Heart left ventricle (tissue), 16 donors: Measurements from ENCODE around the gene PLCH1. TPM values are rescaled to one million over a fixed set of nuclear protein-coding genes. Genes with fewer than 3 reads are reported as not detected.

Experiments used
- ATAC-seq, 4 donors: fragments of 200-7000 bp; cut with Tn5 transposase; one replicate each; pipeline ENCODE4 v1.9.1; 2020 to 2022; ENCODE audit warnings: moderate library complexity in 4 of 4, mild to moderate bottlenecking in 3 of 4, moderate number of reproducible peaks in 1 of 4
- DNase-seq, 5 donors: peaks; one replicate each; pipeline ENCODE4 v3.0.0-alpha.2; 2020
- H3K27ac ChIP-seq, 12 donors: fragments of 200-600 bp; sonication (generic) in 4 of 12; one replicate each; pipeline versions ENCODE4 v1.5.0 to v1.8.0; 2016 to 2022; ENCODE audit warnings: mild to moderate bottlenecking in 2 of 12
- H3K27me3 ChIP-seq, 9 donors: fragments of 200-600 bp; sonication (generic) in 2 of 9; one replicate each; pipeline versions ENCODE4 v1.5.1 to v1.8.0; 2016 to 2022; ENCODE audit warnings: mild to moderate bottlenecking in 3 of 9
- H3K36me3 ChIP-seq, 9 donors: fragments of 200-600 bp; sonication (generic) in 2 of 9; one replicate each; pipeline versions ENCODE4 v1.5.0 to v1.8.0; 2018 to 2022; ENCODE audit warnings: mild to moderate bottlenecking in 2 of 9
- H3K4me1 ChIP-seq, 12 donors: fragments of 200-600 bp; sonication (generic) in 4 of 12; one replicate each; pipeline versions ENCODE4 v1.5.0 to v1.8.0; 2016 to 2022; ENCODE audit warnings: mild to moderate bottlenecking in 3 of 12
- H3K4me3 ChIP-seq, 12 donors: fragments of 200-600 bp; sonication (generic) in 4 of 12; one replicate each; pipeline versions ENCODE4 v1.5.0 to v1.8.0; 2017 to 2022; ENCODE audit warnings: mild to moderate bottlenecking in 9 of 12, moderate library complexity in 4 of 12
- H3K9me3 ChIP-seq, 12 donors: fragments of 200-600 bp; sonication (generic) in 4 of 12; one replicate each; pipeline versions ENCODE4 v1.5.0 to v1.8.0; 2016 to 2022; ENCODE audit warnings: mild to moderate bottlenecking in 1 of 12
- POLR2A ChIP-seq, 2 donors: fragments of 450-650 bp; IDR thresholded peaks; one replicate each; pipeline ENCODE4 v1.6.1; 2017; ENCODE audit warnings: antibody characterized with exemption in 2 of 2, mild to moderate bottlenecking in 2 of 2, moderate library complexity in 2 of 2
- WGBS, 4 donors: extraction: QIAGEN DNeasy Blood & Tissue Kit in 2 of 4; methylation state at CpG; one replicate each; pipeline versions ENCODE4 v1.1.5 to v1.1.7; 2013 to 2018; 5-methylcytosine and 5-hydroxymethylcytosine counted together
- intact Hi-C, 10 donors: fragments of 100-400 bp; cut with DNase I; formaldehyde crosslinking; loops; one replicate each; pipeline versions ENCODE4 v1.11.1 to v1.14.2; 2022
- polyA plus RNA-seq, 2 donors: library from polyadenylated mRNA; stranded (reverse); fragments of 200-250 nt; gene quantifications; one replicate each; pipeline ENCODE4 v1.2.3, GENCODE V29; 2013
- total RNA-seq, 9 donors: library from RNA; depleted of rRNA in 2 of 9; stranded (reverse); fragments of >200 nt in 2 of 9; fragmentation: NEBNext Ultra II Directional in 3 of 9; extraction: Animal tissue kit (Norgen Biotek cat#: 25700) in 3 of 9; gene quantifications; one replicate each; pipeline versions ENCODE4 v1.1.0 to v1.2.4, GENCODE V29; 2016 to 2023
- TF ChIP-seq, protein P1 (sequence below), 12 donors: fragments of 200-600 bp; sonication (generic) in 4 of 12; IDR thresholded peaks; one replicate each; pipeline versions ENCODE4 v1.5.0 to v1.8.0; 2018 to 2022; ENCODE audit warnings: antibody characterized with exemption in 12 of 12, mild to moderate bottlenecking in 5 of 12
- donor health status: ischemic (EF 13 %, LVEDD 7.1; RV severe dilation, severe dysfunction).
- donor health status: healthy with polysubstance abuse.
- donor health status: DM: no; HTN: yes; CAD: no.
- donor health status: DM: no; HTN: no; CAD: no.
- donor health status: ischemic (EF 25% LVEDD 6.9; RV normal size, moderate dysfunction).
- donor health status: ischemic (EF 25% LVEDD 5.7; RV mildly dilated, moderate dysfunction).
- donor health status: healthy.
- donor health status: DM: yes; HTN: yes; CAD: no.
- donor health status: ischemic (EF 35%, LVEDD 5.7; RV mildly dilated, moderate dysfunction).
- donor health status: nonischemic (EF 11% LVEDD 7.7; RV severe dilation, severe dysfunction).
- donor health status: DM: yes; HTN: yes; CAD: no.
- donor health status: PGD.
- donor health status: ischemic (EF 29% LVEDD 5.4; RV normal size, mild dysfunction).
- donor health status: nonischemic (EF 23%, LVEDD 6.1; RV moderate dilation, normal function).

Gene PLCH1
- total and polyA plus RNA-seq, 11 donors = 0.07 to 2.7 (median 0.23) TPM

DNA sequence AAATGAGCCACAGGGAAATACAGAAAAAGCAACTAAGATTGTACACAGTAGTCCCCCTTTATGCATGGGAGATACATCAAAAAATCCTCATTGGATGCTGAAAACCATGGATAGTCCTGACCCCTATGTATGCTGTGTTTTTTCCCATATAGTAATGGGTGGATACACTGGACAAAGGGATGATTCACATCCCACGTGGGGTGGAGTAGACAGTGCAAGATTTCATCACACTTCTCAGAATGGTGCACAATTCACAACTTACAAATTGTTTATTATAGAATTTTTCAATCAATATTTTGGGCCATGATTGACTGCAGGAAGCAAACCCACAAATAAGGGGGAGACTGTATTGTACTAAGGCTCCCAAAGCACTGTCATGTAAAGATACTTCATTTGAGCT is 227.0 kb downstream of the PLCH1 start:
- ATAC-seq = no peak
- 65 to 88% (median 75%) methylated on average over 1 of the region's 1 CpG for WGBS, 4 donors
- Histone ChIP-seq H3K27ac (no peak overlapping the region), H3K4me3 (no peak overlapping the region), H3K36me3 (no peaks in the 10 kb centered on the region), H3K27me3 (no peaks in the 10 kb centered on the region), H3K4me1 (no peaks in the 10 kb centered on the region), H3K9me3 (no peaks in the 10 kb centered on the region)
- TF ChIP-seq, protein P1, sequence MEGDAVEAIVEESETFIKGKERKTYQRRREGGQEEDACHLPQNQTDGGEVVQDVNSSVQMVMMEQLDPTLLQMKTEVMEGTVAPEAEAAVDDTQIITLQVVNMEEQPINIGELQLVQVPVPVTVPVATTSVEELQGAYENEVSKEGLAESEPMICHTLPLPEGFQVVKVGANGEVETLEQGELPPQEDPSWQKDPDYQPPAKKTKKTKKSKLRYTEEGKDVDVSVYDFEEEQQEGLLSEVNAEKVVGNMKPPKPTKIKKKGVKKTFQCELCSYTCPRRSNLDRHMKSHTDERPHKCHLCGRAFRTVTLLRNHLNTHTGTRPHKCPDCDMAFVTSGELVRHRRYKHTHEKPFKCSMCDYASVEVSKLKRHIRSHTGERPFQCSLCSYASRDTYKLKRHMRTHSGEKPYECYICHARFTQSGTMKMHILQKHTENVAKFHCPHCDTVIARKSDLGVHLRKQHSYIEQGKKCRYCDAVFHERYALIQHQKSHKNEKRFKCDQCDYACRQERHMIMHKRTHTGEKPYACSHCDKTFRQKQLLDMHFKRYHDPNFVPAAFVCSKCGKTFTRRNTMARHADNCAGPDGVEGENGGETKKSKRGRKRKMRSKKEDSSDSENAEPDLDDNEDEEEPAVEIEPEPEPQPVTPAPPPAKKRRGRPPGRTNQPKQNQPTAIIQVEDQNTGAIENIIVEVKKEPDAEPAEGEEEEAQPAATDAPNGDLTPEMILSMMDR (IDR thresholded peaks at IDR 0.05) = no peak
- TF ChIP-seq POLR2A (IDR thresholded peaks at IDR 0.05) = no peak
- intact Hi-C loops = no loop called here
- DNase-seq = no peak

DNA sequence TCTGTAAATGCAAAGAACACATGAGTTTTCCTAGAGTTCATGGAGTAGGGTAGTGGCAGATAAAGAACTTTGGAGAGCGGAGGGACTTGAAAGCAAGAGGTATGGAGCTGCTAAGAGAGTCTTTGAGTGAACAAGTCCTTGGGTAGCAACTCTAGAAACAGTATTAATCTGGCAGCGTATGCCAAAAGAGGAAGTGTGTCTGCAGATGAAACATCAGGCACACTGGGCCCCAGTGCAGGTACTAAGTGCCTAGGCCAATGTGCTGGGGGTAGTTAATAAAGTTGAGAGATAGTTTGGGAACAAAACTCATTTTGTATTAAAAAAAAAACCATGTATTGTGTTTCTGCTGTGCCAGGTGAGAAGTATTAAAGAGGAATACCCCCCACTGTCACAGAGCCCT is 228.4 kb downstream of the PLCH1 start:
- no peak overlapping the region for H3K4me3 ChIP-seq
- intact Hi-C loops = no loop called here
- no peak for TF ChIP-seq POLR2A (IDR thresholded peaks at IDR 0.05)
- TF ChIP-seq, protein P1 (IDR thresholded peaks at IDR 0.05) = no peak
- DNase-seq (no peak), ATAC-seq (no peak)
- no peaks in the 10 kb centered on the region for H3K4me1 ChIP-seq
- no peaks in the 10 kb centered on the region for H3K27me3 ChIP-seq
- 78 to 84% (median 82%) methylated on average over 2 of the region's 2 CpGs for WGBS, 4 donors
- H3K9me3 ChIP-seq = no peaks in the 10 kb centered on the region
- H3K27ac ChIP-seq = no peak overlapping the region
- H3K36me3 ChIP-seq = no peaks in the 10 kb centered on the region

DNA sequence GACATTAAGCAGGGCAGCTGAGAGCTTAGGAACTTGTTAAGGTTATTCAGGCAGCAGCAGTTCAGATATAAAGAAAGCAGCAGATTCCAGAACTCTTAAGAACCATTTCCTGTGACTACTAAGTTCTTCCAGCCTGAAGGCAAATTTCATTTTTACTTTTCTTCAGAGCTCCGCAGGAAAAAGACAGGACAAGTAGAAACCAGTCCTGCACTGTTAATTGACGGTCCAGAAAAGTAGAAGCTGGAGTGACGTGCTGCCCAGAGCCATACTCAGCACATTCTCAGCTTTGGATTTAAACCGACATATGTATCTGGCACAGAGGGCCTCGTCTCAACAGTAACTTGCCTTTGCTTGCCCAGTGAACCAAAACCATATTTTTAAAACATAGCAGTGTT is 232.0 kb downstream of the PLCH1 start:
- Histone ChIP-seq H3K9me3 (no peaks in the 10 kb centered on the region), H3K4me3 (no peak overlapping the region), H3K27me3 (no peaks in the 10 kb centered on the region), H3K27ac (no peak overlapping the region), H3K4me1 (no peaks in the 10 kb centered on the region), H3K36me3 (no peaks in the 10 kb centered on the region)
- WGBS, 4 donors = 68 to 72% (median 69%) methylated on average over 5 of the region's 5 CpGs
- TF ChIP-seq, protein P1 (IDR thresholded peaks at IDR 0.05) = no peak
- no peak for TF ChIP-seq POLR2A (IDR thresholded peaks at IDR 0.05)
- intact Hi-C loops = no loop called here
- ATAC-seq (no peak), DNase-seq (no peak)

DNA sequence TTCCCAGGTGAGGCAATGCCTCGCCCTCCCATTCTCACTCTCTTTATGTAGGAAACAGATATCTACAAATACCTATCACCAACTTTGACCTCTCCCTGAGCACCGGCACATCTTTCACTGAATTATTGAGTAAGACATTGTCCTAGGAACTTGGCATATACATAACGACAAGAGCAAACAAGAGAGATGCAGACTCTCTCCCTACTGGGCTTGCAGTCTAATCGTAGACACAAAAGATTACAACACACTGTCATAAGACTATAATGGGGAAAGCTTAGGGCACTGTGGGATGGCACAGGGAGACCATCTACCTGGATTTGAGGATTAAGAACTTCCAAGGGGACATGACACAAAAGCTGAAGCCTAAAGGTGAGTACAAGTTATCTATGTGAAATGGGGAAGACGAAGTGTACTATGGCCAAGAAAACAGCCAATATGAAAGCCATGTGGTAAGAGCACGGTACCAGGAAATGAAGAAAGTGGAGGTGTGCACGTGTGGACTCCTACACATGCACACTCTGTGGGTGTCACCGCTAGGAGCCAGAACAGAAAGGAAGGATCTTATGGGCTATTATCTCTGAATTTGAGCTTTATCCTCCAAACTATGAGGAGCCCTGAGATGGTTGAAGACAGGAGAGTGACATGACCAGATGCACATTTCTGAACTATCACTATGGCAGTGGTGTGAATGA is 232.6 kb downstream of the PLCH1 start:
- H3K4me3 ChIP-seq = no peak overlapping the region
- no peaks in the 10 kb centered on the region for H3K36me3 ChIP-seq
- H3K27ac ChIP-seq = no peak overlapping the region
- no peaks in the 10 kb centered on the region for H3K9me3 ChIP-seq
- 72 to 76% (median 72%) methylated on average over 8 of the region's 8 CpGs for WGBS, 4 donors
- TF ChIP-seq, protein P1 (IDR thresholded peaks at IDR 0.05) = no peak
- TF ChIP-seq POLR2A (IDR thresholded peaks at IDR 0.05) = no peak
- H3K4me1 ChIP-seq = no peaks in the 10 kb centered on the region
- intact Hi-C loops = no loop called here
- H3K27me3 ChIP-seq = no peaks in the 10 kb centered on the region
- DNase-seq (no peak), ATAC-seq (no peak)
